Neural crest cell (in vitro differentiated cells): Measurements from ENCODE around the gene KLF11. TPM values are rescaled to one million over a fixed set of nuclear protein-coding genes. Genes with fewer than 3 reads are reported as not detected.

Source experiments
- DNase-seq: peaks from one replicate; pipeline ENCODE4 v3.0.0; 2021; ENCODE audit warnings: low read depth, mixed read lengths, low spot score
- H3K27ac Mint-ChIP-seq: one replicate; pipeline ENCODE4 v1.8.0; 2021; ENCODE audit warnings: mild to moderate bottlenecking, mixed read lengths; ENCODE audit not compliant: unreplicated experiment
- H3K27me3 Mint-ChIP-seq: 2 replicates; pipeline ENCODE4 v1.8.0; 2021; ENCODE audit warnings: low read depth, mild to moderate bottlenecking, mixed read lengths
- H3K36me3 Mint-ChIP-seq: 2 replicates; pipeline ENCODE4 v1.8.0; 2021; ENCODE audit warnings: low read depth, mild to moderate bottlenecking, mixed read lengths
- H3K4me1 Mint-ChIP-seq: 2 replicates; pipeline ENCODE4 v1.8.0; 2021; ENCODE audit warnings: mixed read lengths
- H3K4me3 Mint-ChIP-seq: one replicate; pipeline ENCODE4 v1.8.0; 2021; ENCODE audit warnings: mild to moderate bottlenecking, mixed read lengths
- H3K9me3 Mint-ChIP-seq: 2 replicates; pipeline ENCODE4 v1.8.0; 2021; ENCODE audit warnings: mixed read lengths
- total RNA-seq: library from RNA; stranded (reverse); gene quantifications from 2 replicates; pipeline ENCODE4 v1.2.1, GENCODE V29; 2021
- TF ChIP-seq, protein P1 (sequence below): fragments of 200-600 bp; sonication (generic); conservative IDR thresholded peaks from 2 replicates; pipeline ENCODE4 v1.5.0; 2021; ENCODE audit warnings: antibody characterized with exemption, mild to moderate bottlenecking

The KLF11 gene
- total RNA-seq, 1 donor from 2014 or later, result 8.2 TPM

DNA sequence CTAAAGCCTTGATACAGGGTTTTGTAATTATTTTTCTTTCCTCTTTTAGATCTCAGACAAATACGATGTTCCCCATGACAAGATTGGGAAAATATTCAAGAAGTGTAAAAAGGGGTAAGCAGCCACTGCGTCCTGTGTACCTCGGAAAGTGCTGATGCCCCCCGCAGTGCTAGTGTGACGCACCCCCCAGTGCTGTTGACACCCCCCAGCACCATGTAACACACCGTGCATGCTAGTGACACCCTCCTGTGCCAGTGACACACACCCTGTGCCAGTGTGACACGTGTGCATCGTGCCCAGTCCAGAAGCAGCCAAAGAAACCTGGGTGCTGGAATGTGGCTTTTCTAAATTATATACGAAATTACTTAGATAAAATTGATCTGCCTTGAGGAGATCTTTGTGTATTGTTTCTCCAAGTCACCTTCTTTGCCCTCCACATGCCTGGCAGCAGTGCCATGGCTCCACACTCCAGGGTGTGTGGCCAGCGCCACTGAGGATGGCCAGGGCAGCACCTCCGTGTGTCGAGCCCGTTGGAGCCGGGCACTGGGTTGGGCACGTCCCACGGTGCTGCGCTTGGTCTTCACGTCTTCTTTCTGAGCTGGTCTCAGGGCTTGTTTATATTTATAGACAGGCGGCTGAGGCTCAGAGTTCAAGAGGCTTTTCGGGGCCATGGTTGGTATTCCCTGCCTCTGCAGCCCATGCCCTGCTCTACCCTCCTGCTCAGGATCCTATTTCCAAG, 44.3 kb upstream of the KLF11 start:
- DNase-seq, result no peak
- H3K27me3 Mint-ChIP-seq, result no peaks in the 10 kb centered on the region
- no peaks in the 10 kb centered on the region for H3K9me3 Mint-ChIP-seq
- no peaks in the 10 kb centered on the region for H3K4me1 Mint-ChIP-seq
- no peak overlapping the region for H3K27ac Mint-ChIP-seq
- H3K36me3 Mint-ChIP-seq, result no peaks in the 10 kb centered on the region
- H3K4me3 Mint-ChIP-seq, result no peak overlapping the region
- TF ChIP-seq, protein P1, sequence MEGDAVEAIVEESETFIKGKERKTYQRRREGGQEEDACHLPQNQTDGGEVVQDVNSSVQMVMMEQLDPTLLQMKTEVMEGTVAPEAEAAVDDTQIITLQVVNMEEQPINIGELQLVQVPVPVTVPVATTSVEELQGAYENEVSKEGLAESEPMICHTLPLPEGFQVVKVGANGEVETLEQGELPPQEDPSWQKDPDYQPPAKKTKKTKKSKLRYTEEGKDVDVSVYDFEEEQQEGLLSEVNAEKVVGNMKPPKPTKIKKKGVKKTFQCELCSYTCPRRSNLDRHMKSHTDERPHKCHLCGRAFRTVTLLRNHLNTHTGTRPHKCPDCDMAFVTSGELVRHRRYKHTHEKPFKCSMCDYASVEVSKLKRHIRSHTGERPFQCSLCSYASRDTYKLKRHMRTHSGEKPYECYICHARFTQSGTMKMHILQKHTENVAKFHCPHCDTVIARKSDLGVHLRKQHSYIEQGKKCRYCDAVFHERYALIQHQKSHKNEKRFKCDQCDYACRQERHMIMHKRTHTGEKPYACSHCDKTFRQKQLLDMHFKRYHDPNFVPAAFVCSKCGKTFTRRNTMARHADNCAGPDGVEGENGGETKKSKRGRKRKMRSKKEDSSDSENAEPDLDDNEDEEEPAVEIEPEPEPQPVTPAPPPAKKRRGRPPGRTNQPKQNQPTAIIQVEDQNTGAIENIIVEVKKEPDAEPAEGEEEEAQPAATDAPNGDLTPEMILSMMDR, result no peak

DNA sequence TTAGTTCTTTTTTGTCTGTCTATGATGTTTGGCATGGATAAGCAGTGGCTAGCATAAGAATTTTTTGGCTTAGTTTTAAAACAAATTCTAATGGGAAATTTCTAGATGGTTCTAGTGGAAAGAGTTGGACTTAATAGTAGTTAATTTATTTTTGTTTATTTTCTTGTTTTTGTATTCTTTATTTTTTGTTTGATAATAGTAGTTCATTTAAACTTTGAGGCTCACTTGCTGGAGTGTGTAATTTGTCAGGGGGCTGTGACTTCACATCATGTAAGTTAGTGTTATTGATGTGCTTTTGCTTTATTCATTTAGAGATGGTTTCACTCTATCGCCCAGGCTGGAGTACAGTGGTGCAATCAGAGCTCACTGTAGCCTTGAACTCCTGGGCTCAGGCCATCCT, 43.7 kb upstream of the KLF11 start:
- Mint-ChIP-seq H3K4me1 (no peaks in the 10 kb centered on the region), H3K27me3 (no peaks in the 10 kb centered on the region), H3K27ac (no peak overlapping the region), H3K4me3 (no peak overlapping the region), H3K9me3 (no peaks in the 10 kb centered on the region), H3K36me3 (no peaks in the 10 kb centered on the region)
- TF ChIP-seq, protein P1, result no peak
- no peak for DNase-seq

GRCh38 chr2:10000541-10000940, 42.8 kb upstream of the KLF11 start:
- TF ChIP-seq, protein P1, result no peak
- H3K36me3 Mint-ChIP-seq, result no peaks in the 10 kb centered on the region
- H3K4me1 Mint-ChIP-seq, result no peaks in the 10 kb centered on the region
- H3K9me3 Mint-ChIP-seq, result no peaks in the 10 kb centered on the region
- H3K27ac Mint-ChIP-seq, result no peak overlapping the region
- H3K4me3 Mint-ChIP-seq, result no peak overlapping the region
- DNase-seq, result no peak
- H3K27me3 Mint-ChIP-seq, result no peaks in the 10 kb centered on the region

- no peak for DNase-seq
- H3K4me1 Mint-ChIP-seq, result no peaks in the 10 kb centered on the region
- H3K27ac Mint-ChIP-seq, result no peak overlapping the region
- no peaks in the 10 kb centered on the region for H3K36me3 Mint-ChIP-seq
- no peaks in the 10 kb centered on the region for H3K9me3 Mint-ChIP-seq
- TF ChIP-seq, protein P1, result no peak
- H3K27me3 Mint-ChIP-seq, result no peaks in the 10 kb centered on the region
- no peak overlapping the region for H3K4me3 Mint-ChIP-seq
These were observed 41.8 kb upstream of the KLF11 start for GRCh38 chr2:10001586-10001985.

- no peak for DNase-seq
- Mint-ChIP-seq H3K36me3 (no peaks in the 10 kb centered on the region), H3K27me3 (no peaks in the 10 kb centered on the region), H3K27ac (no peak overlapping the region), H3K4me3 (no peak overlapping the region), H3K4me1 (no peaks in the 10 kb centered on the region), H3K9me3 (no peaks in the 10 kb centered on the region)
- TF ChIP-seq, protein P1, result no peak
These were observed 41.2 kb upstream of the KLF11 start for GRCh38 chr2:10002109-10002508.
